HepG2 (cell line): Measurements from ENCODE around the gene GNG12. TPM values are rescaled to one million over a fixed set of nuclear protein-coding genes. Genes with fewer than 3 reads are reported as not detected.
A peak's percentile ranks its signal among the peaks of the same experiment; 100 is the strongest.

Experiments
- ATF7 ChIP-seq, 2 experiments: fragments of 450-650 bp in 1 of 2; sonication (generic) in 1 of 2; formaldehyde crosslinking in 1 of 2; IDR thresholded peaks; 2 replicates each; pipeline versions ENCODE4 v1.4.0 to v1.6.1; 2016 to 2020; ENCODE audit warnings: antibody characterized with exemption in 1 of 2, mild to moderate bottlenecking in 1 of 2, missing genetic modification reagents in 1 of 2
- BORCS8-MEF2B ChIP-seq: sonication (generic); formaldehyde crosslinking; IDR thresholded peaks from 2 replicates; pipeline ENCODE4 v1.8.0; 2022; ENCODE audit warnings: mild to moderate bottlenecking, missing genetic modification reagents
- KAT7 ChIP-seq: IDR thresholded peaks from 2 replicates; pipeline ENCODE4 v1.6.1; 2018; ENCODE audit warnings: borderline replicate concordance, missing compliant biosample characterization
- NFRKB ChIP-seq: fragments of 450-650 bp; IDR thresholded peaks from 2 replicates; pipeline ENCODE4 v1.6.1; 2017
- PCBP2 ChIP-seq: fragments of 200-400 bp; formaldehyde crosslinking; optimal IDR thresholded peaks from 2 replicates; pipeline ENCODE3; 2018; ENCODE audit warnings: low read length, low read depth; ENCODE audit not compliant: poor library complexity, severe bottlenecking
- POLR2AphosphoS2 ChIP-seq: IDR thresholded peaks from 2 replicates; pipeline ENCODE4 v1.6.1; 2011; ENCODE audit warnings: low read depth, low read length, improper control_type of control experiment
- SMAD3 ChIP-seq: sonication (generic); formaldehyde crosslinking; IDR thresholded peaks from 2 replicates; pipeline ENCODE4 v1.4.0; 2020; ENCODE audit warnings: missing genetic modification reagents
- TBP ChIP-seq: sonication (generic); formaldehyde crosslinking; IDR thresholded peaks from 2 replicates; pipeline ENCODE4 v1.5.0; 2020; ENCODE audit warnings: missing genetic modification reagents
- ZMYM3 ChIP-seq: sonication (generic); formaldehyde crosslinking; IDR thresholded peaks from 2 replicates; pipeline ENCODE4 v1.5.1; 2020; ENCODE audit warnings: mild to moderate bottlenecking, missing genetic modification reagents
- polyA plus RNA-seq, 8 experiments: library from polyadenylated mRNA; depleted of rRNA in 3 of 8; stranded (reverse) in 7 of 8; unstranded in 1 of 8; fragments of >200 nt; fragmentation: Illumina TruSeq in 4 of 8; extraction: Trizol in 4 of 8; gene quantifications; 2 replicates each; pipeline versions ENCODE4 v1.2.1 to v1.2.3, GENCODE V29; 2011 to 2016; ENCODE audit warnings: low read depth in 4 of 8, missing spikeins in 1 of 8, mixed read lengths in 1 of 8; ENCODE audit not compliant: insufficient read depth in 1 of 8
- total RNA-seq, 5 experiments: library from RNA; depleted of rRNA; stranded (reverse); fragments of >200 nt; fragmentation: Illumina TruSeq; extraction: Trizol; gene quantifications; 2 replicates each; pipeline ENCODE4 v1.2.3, GENCODE V29; 2016; ENCODE audit warnings: low read depth in 1 of 5
- TF ChIP-seq, protein P1 (sequence below), 2 experiments: sonication (generic) in 1 of 2; formaldehyde crosslinking in 1 of 2; IDR thresholded peaks; 2 replicates each; pipeline versions ENCODE4 v1.5.1 to v1.6.1; 2011 to 2020; ENCODE audit warnings: borderline replicate concordance in 1 of 2, low read depth in 1 of 2, low read length in 1 of 2, mild to moderate bottlenecking in 1 of 2, missing genetic modification reagents in 1 of 2, moderate library complexity in 1 of 2
- TF ChIP-seq, protein P2 (sequence below): sonication (generic); formaldehyde crosslinking; IDR thresholded peaks from 2 replicates; pipeline ENCODE4 v1.4.0; 2020; ENCODE audit warnings: mild to moderate bottlenecking, missing genetic modification reagents
- TF ChIP-seq, protein P3 (sequence below): sonication (generic); formaldehyde crosslinking; IDR thresholded peaks from 2 replicates; pipeline ENCODE4 v1.4.0; 2020; ENCODE audit warnings: missing genetic modification reagents
- TF ChIP-seq, protein P4 (sequence below): sonication (generic); formaldehyde crosslinking; IDR thresholded peaks from 2 replicates; pipeline ENCODE4 v1.4.0; 2020; ENCODE audit warnings: missing genetic modification reagents, borderline replicate concordance
- TF ChIP-seq, protein P5 (sequence below): sonication (generic); formaldehyde crosslinking; IDR thresholded peaks from 2 replicates; pipeline ENCODE4 v1.4.0; 2020; ENCODE audit warnings: missing genetic modification reagents
- TF ChIP-seq, protein P6 (sequence below): sonication (generic); formaldehyde crosslinking; conservative IDR thresholded peaks from 2 replicates; pipeline ENCODE4 v1.5.0; 2020; ENCODE audit warnings: missing genetic modification reagents

GNG12 gene
- total and polyA plus RNA-seq, 2 of the 13 experiments (the other 11 are each of a cell fraction or from before 2014, with no cell fraction given) = 0.11 TPM

DNA sequence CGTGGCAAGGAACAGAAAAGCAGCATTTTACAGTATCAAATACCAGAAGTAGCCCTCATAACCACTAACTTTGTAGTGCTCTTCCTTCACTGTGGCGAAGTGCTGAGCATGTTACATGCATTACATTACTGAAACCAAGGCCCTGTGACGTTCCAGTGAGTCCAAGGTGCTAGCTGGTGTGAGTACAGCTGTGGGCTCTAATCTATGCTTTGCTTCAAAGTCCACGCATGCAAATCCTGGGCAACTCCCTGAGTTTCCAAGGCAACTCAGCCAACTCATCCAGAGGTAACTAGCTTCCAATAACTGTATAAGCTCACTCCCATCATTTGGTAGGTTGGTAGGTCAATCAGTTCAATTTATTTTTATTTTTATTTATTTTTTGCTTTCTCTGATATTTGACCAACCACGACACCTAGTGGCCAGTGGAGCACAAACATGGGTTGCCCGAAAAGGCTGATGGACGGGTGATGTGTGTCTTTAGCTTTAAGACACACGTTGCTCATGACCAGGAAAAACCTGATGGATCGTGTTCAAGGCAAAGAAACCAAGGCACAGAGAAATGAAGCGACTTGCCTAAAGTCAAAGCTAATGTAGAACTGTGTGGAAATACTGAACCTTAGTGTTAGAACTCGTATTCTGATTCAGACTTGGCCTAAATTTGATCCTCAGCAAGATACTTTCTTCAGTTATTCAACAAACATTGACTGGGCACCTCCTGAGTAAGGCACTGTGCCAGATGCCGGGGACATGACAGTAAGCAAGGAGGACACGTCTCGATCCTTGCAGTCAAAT lies 73.0 kb downstream of the GNG12 start (continued):
- TF ChIP-seq, protein P1, sequence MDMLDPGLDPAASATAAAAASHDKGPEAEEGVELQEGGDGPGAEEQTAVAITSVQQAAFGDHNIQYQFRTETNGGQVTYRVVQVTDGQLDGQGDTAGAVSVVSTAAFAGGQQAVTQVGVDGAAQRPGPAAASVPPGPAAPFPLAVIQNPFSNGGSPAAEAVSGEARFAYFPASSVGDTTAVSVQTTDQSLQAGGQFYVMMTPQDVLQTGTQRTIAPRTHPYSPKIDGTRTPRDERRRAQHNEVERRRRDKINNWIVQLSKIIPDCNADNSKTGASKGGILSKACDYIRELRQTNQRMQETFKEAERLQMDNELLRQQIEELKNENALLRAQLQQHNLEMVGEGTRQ (IDR thresholded peaks at IDR 0.05; ENCODE audit: low read depth, low read length) = no peak
- TF ChIP-seq, protein P1 (CRISPR knock-in tag; IDR thresholded peaks at IDR 0.05; ENCODE audit: borderline replicate concordance) = no peak
- TF ChIP-seq, protein P2, sequence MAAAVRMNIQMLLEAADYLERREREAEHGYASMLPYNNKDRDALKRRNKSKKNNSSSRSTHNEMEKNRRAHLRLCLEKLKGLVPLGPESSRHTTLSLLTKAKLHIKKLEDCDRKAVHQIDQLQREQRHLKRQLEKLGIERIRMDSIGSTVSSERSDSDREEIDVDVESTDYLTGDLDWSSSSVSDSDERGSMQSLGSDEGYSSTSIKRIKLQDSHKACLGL (CRISPR knock-in tag) = no peak
- TF ChIP-seq NFRKB (no peak), BORCS8-MEF2B (CRISPR knock-in tag) (no peak), SMAD3 (CRISPR knock-in tag) (peak; percentile 28; the same call in 1 of the 2 replicates), POLR2AphosphoS2 (no peak), PCBP2 (no peak), TBP (CRISPR knock-in tag) (no peak), ATF7 (IDR thresholded peaks at IDR 0.05) (no peak), ATF7 (CRISPR knock-in tag; IDR thresholded peaks at IDR 0.05) (no peak), ZMYM3 (CRISPR knock-in tag) (no peak), KAT7 (no peak)
- TF ChIP-seq, protein P3, sequence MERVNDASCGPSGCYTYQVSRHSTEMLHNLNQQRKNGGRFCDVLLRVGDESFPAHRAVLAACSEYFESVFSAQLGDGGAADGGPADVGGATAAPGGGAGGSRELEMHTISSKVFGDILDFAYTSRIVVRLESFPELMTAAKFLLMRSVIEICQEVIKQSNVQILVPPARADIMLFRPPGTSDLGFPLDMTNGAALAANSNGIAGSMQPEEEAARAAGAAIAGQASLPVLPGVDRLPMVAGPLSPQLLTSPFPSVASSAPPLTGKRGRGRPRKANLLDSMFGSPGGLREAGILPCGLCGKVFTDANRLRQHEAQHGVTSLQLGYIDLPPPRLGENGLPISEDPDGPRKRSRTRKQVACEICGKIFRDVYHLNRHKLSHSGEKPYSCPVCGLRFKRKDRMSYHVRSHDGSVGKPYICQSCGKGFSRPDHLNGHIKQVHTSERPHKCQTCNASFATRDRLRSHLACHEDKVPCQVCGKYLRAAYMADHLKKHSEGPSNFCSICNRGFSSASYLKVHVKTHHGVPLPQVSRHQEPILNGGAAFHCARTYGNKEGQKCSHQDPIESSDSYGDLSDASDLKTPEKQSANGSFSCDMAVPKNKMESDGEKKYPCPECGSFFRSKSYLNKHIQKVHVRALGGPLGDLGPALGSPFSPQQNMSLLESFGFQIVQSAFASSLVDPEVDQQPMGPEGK (CRISPR knock-in tag) = no peak
- TF ChIP-seq, protein P4, sequence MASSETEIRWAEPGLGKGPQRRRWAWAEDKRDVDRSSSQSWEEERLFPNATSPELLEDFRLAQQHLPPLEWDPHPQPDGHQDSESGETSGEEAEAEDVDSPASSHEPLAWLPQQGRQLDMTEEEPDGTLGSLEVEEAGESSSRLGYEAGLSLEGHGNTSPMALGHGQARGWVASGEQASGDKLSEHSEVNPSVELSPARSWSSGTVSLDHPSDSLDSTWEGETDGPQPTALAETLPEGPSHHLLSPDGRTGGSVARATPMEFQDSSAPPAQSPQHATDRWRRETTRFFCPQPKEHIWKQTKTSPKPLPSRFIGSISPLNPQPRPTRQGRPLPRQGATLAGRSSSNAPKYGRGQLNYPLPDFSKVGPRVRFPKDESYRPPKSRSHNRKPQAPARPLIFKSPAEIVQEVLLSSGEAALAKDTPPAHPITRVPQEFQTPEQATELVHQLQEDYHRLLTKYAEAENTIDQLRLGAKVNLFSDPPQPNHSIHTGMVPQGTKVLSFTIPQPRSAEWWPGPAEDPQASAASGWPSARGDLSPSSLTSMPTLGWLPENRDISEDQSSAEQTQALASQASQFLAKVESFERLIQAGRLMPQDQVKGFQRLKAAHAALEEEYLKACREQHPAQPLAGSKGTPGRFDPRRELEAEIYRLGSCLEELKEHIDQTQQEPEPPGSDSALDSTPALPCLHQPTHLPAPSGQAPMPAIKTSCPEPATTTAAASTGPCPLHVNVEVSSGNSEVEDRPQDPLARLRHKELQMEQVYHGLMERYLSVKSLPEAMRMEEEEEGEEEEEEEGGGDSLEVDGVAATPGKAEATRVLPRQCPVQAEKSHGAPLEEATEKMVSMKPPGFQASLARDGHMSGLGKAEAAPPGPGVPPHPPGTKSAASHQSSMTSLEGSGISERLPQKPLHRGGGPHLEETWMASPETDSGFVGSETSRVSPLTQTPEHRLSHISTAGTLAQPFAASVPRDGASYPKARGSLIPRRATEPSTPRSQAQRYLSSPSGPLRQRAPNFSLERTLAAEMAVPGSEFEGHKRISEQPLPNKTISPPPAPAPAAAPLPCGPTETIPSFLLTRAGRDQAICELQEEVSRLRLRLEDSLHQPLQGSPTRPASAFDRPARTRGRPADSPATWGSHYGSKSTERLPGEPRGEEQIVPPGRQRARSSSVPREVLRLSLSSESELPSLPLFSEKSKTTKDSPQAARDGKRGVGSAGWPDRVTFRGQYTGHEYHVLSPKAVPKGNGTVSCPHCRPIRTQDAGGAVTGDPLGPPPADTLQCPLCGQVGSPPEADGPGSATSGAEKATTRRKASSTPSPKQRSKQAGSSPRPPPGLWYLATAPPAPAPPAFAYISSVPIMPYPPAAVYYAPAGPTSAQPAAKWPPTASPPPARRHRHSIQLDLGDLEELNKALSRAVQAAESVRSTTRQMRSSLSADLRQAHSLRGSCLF = no peak
- TF ChIP-seq, protein P5, sequence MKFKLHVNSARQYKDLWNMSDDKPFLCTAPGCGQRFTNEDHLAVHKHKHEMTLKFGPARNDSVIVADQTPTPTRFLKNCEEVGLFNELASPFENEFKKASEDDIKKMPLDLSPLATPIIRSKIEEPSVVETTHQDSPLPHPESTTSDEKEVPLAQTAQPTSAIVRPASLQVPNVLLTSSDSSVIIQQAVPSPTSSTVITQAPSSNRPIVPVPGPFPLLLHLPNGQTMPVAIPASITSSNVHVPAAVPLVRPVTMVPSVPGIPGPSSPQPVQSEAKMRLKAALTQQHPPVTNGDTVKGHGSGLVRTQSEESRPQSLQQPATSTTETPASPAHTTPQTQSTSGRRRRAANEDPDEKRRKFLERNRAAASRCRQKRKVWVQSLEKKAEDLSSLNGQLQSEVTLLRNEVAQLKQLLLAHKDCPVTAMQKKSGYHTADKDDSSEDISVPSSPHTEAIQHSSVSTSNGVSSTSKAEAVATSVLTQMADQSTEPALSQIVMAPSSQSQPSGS = peak; percentile 63
- TF ChIP-seq, protein P6, sequence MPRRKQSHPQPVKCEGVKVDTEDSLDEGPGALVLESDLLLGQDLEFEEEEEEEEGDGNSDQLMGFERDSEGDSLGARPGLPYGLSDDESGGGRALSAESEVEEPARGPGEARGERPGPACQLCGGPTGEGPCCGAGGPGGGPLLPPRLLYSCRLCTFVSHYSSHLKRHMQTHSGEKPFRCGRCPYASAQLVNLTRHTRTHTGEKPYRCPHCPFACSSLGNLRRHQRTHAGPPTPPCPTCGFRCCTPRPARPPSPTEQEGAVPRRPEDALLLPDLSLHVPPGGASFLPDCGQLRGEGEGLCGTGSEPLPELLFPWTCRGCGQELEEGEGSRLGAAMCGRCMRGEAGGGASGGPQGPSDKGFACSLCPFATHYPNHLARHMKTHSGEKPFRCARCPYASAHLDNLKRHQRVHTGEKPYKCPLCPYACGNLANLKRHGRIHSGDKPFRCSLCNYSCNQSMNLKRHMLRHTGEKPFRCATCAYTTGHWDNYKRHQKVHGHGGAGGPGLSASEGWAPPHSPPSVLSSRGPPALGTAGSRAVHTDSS = no peak
